HG02759 (cell line): ENCODE measurements around the gene UBE2G2.

Source experiments
- ATAC-seq: cut with Tn5 transposase; IDR thresholded peaks from one replicate; pipeline ENCODE4 v1.9.1; 2021; ENCODE audit warnings: mild to moderate bottlenecking, moderate library complexity; ENCODE audit not compliant: unreplicated experiment

The UBE2G2 gene

DNA sequence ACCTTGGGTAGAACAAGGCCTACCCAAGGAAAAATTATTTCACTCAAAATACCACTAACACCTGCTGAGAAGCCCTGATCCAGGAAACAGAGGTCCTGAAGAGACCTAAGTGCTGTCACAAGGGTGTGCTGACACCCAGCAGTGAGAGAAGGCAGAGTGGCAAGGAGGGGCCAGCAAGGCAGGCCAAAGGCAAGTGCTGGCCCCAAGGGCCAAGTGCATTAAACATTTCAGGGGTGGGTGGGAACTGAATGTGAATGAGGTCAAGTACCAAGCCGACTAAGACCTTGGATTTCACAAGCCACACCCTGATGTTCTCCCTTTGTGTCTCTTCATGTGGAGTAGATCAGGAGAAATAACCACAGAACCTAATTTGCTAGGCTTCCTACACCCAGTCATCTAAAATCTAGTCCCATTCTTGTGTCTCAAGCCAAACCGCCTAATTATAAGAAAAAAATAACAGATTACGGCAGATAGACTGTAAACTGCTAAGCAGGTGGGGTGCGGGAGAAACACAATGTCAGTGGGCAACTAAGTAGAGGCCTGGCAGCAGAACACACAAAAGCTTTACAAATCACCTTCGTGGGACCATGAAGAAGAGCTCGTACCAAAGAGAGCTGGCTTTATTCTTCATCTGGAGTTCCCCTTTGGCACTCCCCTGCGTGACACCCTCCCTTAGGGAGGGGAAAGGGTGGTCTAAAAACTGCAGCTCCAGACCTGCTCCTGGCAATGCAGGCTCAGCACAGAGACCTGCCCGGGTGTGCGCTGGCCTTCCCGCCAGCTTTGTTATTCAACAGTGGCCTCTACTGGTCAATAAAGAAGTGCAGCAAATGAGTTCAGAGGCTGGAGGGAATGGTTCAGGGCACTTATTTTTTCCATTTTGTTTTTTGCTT lies 8.7 kb downstream of the UBE2G2 start:
- ATAC-seq, result no peak

DNA sequence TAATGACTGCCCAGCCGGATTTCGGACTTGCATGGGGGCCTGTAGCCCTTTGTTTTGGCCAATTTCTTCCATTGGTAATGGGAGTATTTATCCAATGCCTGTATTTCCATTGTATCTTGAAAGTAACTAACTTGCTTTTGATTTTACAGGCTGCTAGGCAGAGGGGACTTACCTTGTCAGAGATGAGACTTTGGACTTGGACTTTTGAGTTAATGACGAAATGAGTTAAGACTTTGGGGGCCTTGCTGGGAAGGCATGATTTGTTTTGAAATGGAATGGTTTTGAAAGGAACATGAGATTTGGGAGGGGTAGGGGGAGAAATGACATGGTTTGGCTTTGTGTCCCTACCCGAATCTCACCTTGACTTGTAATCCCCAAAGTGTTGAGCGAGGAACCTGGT lies 9.6 kb downstream of the UBE2G2 start:
- ATAC-seq, result no peak

DNA sequence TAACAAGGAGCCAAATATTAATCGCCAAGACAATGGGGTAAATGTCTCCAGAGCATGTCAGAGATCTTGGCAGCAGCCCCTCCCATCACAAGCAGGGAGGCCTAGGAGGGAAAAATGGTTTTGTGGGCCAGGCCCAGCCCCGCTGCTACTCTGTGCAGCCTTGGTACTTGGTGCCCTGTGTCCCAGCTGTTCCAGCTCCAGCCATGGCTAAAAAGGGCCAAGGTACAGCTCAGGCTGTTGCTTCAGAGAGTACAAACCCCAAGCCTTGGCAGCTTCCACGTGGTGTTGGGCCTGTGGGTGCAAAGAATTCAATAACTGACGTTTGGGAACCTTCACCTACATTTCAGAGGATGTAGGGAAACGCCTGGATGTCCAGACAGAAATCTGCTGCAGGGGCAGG lies 10.4 kb downstream of the UBE2G2 start:
- no peak for ATAC-seq

DNA sequence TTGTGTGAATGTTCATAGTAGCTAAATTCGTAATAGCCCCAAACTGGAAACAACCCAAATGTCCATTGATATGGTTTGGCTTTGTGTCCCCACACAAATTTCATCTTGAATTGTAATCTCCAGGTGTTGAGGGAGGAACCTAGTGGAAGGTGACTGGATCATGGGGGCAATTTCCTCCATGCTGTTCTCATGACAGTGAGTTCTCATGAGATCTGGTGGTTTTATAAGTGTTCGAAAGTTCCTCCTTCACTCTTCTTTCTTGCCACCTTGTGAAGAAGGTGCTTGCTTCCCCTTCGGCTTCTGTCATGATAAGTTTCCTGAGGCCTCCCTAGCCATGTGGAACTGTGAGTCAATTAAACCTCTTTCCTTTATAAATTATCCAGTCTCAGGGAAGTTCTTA lies 11.3 kb downstream of the UBE2G2 start:
- ATAC-seq, result no peak

DNA sequence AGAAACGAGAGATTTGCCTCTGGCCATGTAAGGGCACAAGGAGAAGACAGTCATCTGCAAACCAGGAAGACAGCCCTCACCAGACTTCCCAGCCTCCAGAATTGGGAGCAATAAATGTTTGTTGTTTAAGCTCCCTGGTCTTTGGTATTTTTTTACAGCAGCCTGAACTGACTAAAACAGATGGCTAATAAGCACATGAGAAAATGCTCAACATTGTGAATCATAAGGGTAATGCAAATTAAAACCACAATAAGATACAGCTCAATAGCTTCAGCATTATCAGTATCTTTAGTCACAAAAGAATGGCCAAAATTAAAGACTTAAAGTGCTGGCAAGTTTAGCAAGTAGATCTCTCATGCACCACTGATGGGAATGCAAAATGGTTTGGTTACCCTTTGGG lies 11.7 kb downstream of the UBE2G2 start:
- ATAC-seq, result no peak

DNA sequence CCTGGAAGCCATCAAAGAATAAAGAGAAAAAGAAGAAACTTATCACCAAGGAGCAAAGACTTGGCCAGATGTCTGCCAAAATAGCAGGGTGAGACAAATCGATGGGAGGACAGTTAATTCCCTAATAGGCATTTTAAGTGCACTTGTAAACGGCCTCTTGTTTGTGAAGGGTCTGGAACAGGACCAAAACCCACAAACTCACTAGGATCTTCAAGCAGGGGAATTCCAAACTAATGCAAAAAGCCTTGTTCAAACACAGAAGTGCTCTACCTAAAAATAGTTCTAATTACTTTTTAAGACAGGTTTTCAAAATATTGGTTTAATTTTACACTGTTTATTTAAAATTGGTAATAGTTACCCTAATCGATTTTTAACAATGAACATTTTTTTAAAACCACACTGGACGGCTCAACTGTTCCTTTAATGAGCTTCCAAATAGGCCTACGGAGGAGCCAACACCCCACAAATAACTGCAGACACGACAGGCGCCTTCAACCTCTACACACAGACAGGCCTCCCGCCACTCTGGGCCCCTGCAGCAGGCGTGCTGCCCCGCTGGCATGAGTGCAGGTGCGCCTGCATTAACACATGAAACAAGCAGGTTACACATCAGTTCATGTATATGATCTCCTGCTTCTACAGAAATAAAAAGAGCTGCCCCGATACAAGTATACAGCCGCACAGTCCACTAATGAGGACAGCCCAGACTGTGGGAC lies 15.8 kb downstream of the UBE2G2 start:
- no peak for ATAC-seq

DNA sequence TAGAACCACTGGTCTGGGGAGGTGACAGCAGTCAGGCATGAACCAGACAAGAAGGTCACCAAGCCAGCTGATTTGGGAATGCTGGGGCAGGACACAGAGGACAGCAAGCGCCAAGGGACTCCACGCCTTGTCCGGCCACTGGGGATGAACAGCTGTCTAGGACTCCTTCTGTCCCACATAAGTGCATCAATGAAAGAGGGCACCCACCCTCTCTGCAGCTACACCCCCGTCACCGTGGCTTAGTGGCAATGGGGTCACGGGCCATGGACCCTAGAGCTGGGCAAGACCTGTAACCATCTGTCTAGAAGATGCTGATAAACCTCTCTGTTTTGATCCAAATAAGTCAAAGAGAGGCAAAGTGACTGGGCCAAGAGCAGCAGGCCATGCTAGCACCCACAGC lies 16.8 kb downstream of the UBE2G2 start:
- ATAC-seq, result no peak

DNA sequence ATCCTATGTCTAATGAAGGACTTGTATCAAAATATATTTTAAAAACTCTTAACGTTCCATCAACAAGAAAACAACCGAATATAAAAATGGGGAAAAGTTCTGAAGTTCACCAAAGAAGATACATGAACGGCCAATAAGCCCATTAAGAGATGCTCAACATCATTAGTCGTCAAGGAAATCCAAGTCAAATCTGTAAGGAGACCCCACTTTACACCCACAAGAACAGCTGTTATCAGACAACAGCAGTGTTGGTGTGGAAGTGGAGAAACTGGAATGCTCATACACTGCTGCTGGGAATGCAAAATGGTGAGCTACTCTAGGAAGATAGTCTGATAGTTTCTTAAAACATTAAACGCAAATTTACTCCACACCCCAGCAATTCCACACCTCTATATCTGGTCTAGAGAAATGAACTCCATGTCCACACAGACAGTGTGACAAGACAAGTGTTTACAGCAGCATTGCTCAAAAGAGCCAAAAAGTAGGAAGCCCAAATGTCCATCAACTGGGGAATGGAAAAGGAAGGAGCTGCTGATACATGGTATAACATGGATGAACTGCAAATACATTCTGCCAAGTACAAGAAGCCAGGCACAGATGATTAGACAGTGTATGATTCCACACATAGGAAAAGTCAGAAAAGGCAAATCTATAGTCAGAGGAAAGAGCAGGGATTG lies 18.5 kb downstream of the UBE2G2 start:
- ATAC-seq, result no peak

DNA sequence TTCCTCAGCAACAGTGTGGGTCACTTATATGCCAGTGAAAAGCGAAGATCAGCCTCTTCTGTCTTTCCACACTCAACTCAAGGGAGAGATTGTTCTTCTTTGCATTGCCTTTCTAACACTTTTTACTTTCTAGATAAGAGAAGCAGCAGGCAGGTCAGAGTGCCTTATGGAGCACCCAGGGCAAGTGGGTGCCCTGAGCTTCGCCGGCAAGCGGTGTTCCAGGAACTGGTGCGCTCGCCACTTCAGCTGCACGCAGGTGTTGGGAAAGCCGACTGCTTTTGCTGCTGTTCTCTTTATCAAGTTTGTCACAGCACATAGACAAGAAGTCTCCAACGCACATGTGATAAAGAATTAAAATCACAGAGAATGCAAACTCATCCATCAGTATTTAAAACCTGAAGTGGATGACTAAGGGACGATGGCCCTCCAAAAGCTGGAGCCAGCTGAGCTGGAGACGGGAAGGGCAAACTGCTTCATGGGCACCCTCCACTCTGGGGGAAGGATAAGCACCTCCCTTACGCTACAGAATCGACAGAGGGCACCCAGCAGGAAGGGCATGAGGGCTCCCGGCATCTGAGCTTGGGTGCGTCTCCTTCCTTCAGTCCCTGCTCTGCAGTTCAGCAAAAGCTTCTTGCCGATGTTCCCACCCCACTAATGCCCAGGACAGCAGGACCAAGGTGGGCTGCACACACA lies 20.7 kb downstream of the UBE2G2 start:
- ATAC-seq, result no peak

DNA sequence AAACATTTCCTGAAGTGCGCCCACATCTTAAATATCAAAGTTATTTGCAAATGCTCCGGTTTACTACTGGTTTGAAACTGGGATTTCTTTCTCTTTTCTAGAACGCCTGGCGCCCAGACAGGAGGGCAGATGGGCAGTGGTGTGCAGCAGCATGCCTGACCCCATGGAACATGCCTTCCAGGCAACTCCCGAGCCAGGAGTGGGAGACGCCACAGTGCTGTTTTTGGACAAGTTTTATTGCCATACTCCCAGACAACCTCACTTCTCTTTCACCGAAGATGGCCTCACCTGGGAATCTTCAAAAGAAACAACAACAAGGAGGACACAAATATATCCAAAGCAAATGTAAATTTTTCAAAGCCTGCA lies 21.5 kb downstream of the UBE2G2 start:
- ATAC-seq, result no peak

DNA sequence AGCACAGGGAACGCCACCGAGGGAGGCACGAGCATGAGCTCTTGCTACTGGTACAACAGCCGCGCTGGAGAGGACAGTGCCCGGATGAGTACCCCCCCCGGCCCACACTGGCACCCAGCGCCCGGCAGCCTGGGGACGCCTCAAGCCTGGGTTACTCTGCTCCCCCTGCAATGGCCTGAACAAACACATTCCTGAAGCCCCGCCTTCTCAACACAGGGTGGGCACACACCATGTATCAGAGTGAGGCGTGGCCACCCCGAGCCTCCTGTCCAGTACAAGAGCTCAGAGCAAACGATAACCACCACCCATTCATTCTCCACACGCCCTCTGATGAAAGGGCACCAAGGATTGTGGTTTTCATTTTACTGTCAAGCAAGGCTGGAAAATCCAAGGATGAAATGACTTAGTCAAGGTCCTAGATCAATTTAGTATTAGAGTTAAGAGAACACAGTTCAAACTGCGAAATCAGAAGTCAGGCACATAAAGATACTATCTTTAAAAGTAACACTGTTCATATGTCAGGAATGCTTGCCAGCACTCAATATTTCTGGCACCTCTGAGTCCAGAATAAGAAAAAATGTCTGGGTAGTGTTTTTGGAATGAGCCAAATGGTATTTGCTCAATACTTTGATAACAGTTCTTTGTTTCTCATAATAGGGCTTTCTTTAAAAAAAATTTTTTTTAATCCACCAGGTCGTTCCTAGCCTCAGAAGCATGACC lies 22.0 kb downstream of the UBE2G2 start:
- ATAC-seq, result no peak

DNA sequence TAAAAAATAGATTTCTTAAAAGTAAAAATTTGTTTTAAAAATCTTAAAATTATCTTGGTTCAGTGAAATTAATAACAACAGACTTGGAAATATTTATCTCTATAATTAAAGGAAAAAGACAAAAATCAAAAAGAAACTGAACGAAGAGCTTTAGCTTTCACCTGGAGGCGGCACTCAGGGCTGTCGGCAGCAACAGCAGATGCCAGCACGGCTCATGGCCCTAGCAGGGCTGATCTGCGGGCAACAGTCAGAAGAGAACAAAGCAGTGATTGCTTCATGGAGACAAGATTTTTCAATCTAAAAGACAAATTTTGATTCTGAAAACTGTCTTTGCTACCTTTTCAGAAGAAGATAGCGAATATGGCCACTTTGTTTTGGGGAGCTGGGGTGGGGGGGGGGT lies 22.6 kb downstream of the UBE2G2 start:
- no peak for ATAC-seq

DNA sequence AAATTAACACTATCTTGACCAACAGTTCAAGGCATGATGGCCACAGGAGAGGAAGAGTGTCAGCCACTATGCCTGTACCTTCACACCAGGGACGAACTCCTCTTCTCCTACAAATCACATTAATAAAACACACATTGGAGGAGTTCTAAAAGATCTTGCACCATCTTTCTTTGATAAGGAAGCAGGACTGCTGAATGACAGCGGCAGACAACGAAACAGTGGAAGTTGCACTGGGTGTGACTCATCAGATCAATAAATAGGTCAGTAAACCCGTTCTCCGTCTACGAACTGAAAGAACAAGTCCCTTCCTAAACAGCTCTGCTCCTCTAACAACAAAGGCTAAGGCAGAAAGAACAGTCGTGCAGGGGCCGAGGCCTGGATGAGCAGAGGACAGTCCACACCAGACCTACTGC lies 23.1 kb downstream of the UBE2G2 start:
- ATAC-seq, result no peak

DNA sequence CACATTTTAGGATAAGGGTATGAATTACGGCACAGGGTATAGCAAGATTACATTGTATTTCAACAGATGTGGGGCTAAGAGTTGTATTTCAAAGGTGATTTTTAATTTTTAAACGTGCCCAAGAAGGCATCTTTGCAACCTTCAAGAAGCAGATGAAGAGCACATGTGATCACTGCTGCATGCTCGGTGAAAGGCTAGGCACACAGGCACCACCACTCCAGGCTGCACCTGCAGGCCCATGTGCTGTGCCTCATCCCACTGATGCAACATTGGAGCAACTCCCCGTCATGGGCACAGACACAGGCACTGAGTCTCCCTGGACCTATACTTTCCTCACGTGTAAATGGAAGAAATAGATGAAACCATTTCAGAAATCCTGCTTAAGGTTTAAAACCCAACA lies 23.5 kb downstream of the UBE2G2 start:
- ATAC-seq, result no peak

DNA sequence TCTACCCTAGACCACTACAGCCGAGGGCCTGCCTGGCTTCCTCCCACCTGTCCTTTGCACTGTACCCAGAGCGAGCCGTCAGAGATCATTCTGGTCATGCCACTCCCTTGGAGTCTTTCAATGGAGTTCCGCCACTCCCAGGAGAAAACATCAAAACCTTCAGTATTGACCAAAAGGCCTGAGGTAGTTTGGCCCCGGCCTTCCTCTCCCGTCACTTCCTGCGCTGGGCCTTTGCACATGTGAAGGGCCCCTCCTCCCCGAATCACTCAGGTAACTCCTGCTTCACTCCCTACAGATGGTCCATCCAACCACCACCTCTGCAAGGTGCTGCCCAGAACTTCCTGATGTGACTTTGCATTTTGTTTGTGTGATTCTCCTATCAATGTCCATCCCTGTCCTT lies 26.6 kb downstream of the UBE2G2 start:
- no peak for ATAC-seq

DNA sequence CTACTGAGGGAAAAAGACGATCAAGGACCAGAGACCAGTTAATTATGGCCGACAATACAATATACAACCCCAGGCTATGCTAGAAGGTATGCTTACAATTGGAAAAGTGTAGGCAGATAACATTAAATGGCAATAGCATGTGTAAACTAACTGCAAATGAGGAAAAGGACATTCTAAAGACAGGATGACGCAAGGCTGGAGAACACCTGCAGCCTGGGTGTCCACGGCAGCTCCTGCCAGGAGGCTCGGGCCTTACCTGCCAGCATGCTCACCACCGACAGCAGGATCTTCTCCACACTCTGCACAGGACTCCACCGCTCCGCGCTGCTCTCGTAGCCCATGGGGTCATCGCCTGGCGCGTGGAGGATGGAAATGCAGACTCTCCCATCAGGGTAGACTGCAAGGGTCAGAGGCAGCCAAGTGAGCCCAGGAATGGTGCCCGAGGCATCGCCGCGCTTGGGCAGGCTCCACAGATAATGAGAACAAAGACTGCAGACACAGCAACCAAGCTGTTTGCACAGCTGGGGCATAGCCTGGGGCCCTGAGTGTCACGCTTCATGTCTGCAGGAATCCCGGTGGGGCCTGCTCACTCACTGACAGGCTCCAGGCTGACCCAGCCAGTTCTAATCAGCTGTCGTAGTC lies 28.2 kb downstream of the UBE2G2 start:
- ATAC-seq, result no peak

DNA sequence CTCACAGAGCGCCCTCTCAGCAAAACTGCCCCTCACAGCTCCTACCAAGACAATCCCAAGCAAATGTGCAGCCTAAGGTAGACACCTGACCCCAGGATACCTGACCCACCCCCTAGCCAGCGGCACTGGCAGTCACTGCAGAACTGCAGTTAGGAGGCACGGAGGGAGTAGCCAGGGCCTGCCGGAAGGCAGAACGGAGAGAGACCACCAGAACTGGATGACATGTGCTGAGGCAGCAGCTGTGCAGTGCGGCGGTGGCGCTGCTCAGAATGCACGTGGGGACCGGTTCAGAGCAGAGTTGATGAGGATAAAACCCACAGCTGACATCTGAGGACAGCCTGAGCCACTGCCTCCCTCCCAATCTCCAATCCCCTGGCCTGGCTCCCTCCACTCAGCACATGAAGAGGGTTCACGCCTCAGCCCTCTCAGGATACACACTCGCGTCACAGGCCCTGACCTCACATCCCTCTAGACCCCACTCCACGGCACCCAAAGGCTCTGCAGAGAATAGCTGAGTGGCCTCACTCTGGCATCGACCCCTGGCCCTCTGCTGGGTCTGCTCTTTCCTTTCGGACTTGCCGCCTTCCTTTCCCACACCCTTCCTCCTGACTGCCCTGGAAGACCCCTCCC lies 29.6 kb downstream of the UBE2G2 start:
- no peak for ATAC-seq

DNA sequence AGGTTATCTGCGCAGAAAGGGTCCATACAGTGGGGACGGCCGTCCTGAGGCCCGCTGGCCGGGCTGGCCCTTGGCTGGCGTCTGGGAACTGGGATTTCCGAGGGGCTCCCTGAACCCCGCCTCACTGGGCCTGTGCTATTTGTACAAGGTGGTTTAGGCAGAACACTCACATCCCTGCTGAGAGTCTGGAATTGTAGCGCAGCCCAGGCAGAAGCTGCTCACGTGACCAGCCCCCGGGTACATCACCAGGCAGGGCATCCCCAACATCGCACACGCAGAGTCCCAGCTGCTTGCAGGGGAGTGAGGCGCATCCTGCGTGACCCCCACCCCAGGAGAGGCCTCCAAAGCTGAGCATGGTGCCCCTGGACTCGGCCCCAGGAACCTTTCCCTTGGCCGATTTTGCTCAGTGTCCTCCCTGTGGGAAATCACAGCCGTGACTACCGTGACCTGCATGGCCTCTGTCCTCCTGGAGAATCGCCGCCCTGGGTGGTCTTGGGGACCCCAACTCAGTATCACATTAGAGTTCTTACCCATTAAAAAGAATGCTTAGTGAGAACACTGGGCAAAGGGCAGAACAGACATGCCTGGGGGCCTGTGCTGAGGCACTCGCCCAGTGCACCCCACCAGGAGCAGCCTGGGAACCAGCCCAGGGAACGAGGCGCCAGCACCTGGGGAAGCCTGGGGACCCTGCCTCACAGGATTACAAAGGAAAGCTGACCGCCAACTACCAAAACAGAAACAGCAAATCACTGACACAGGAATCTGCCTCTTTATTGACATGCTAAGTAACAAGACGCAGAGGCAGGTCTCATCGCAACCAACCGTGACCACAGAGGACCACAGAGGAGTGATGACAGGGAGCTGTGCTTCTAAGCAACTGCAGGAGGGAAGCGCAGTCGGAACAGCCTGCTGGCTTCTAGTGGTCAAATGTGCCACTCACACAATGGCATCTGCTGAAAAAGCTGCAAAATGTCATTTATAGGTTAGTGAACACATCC lies 33.5 kb downstream of the UBE2G2 start:
- no peak for ATAC-seq
